Mesenchymal stem cell (in vitro differentiated cells and primary cell): ENCODE results near the gene ADAMTS7.
A peak's percentile ranks its signal among the peaks of the same experiment; 100 is the strongest.
"Not testable (repeated sequence)": the region's sequence is repeated elsewhere in the genome, so short reads cannot be mapped to it uniquely, and the experiment has no call there.

Experiments used
- DNase-seq: peaks from one replicate; pipeline ENCODE4 v3.0.0-alpha.2; 2013
- H2AFZ ChIP-seq: one replicate; pipeline ENCODE4 v1.6.1; 2013; ENCODE audit warnings: low read depth, mild to moderate bottlenecking, control low read depth, inconsistent platforms, low read length, moderate library complexity
- H2AK5ac ChIP-seq: 2 replicates; pipeline ENCODE4 v1.6.1; 2013; ENCODE audit warnings: low read length, moderate library complexity, mild to moderate bottlenecking, inconsistent platforms; ENCODE audit not compliant: severe bottlenecking
- H2BK120ac ChIP-seq: one replicate; pipeline ENCODE4 v1.6.1; 2013; ENCODE audit warnings: low read depth, mild to moderate bottlenecking, inconsistent platforms, low read length, moderate library complexity
- H2BK12ac ChIP-seq, 2 experiments: one replicate each; pipeline ENCODE4 v1.6.1; 2013; ENCODE audit warnings: inconsistent platforms in 2 of 2, low read length in 2 of 2, mild to moderate bottlenecking in 2 of 2, moderate library complexity in 2 of 2, control low read depth in 1 of 2
- H2BK15ac ChIP-seq: one replicate; pipeline ENCODE4 v1.6.1; 2013; ENCODE audit warnings: mild to moderate bottlenecking, low read depth, inconsistent platforms; ENCODE audit not compliant: poor library complexity, severe bottlenecking
- H2BK5ac ChIP-seq: 2 replicates; pipeline ENCODE4 v1.6.1; 2013; ENCODE audit warnings: low read depth, mild to moderate bottlenecking, low read length, control low read depth, inconsistent platforms; ENCODE audit not compliant: poor library complexity, severe bottlenecking
- H3K14ac ChIP-seq, 2 experiments: one replicate each; pipeline ENCODE4 v1.6.1; 2013; ENCODE audit warnings: inconsistent platforms in 2 of 2, low read length in 2 of 2, control low read depth in 1 of 2, mild to moderate bottlenecking in 1 of 2, moderate library complexity in 1 of 2
- H3K18ac ChIP-seq, 2 experiments: one replicate each; pipeline ENCODE4 v1.6.1; 2013; ENCODE audit warnings: inconsistent platforms in 2 of 2, low read length in 2 of 2, control low read depth in 1 of 2, low read depth in 1 of 2, mild to moderate bottlenecking in 1 of 2
- H3K23ac ChIP-seq, 2 experiments: one replicate each; pipeline ENCODE4 v1.6.1; 2013; ENCODE audit warnings: inconsistent platforms in 2 of 2, low read length in 2 of 2, mild to moderate bottlenecking in 2 of 2, moderate library complexity in 2 of 2, control low read depth in 1 of 2
- H3K27ac ChIP-seq: 2 replicates; pipeline ENCODE4 v1.5.1; 2013; ENCODE audit warnings: mild to moderate bottlenecking, moderate library complexity, low read length, control low read depth, inconsistent platforms; ENCODE audit not compliant: poor library complexity, severe bottlenecking
- H3K27me3 ChIP-seq, 2 experiments: 2 replicates each; pipeline versions ENCODE4 v1.6.1 to v1.7.0; 2013; ENCODE audit warnings: low read length in 2 of 2, mild to moderate bottlenecking in 2 of 2, moderate library complexity in 2 of 2, control low read depth in 1 of 2, inconsistent platforms in 1 of 2; ENCODE audit not compliant: control insufficient read depth in 1 of 2, insufficient read depth in 1 of 2
- H3K36me3 ChIP-seq, 2 experiments: 2 replicates each; pipeline versions ENCODE4 v1.6.1 to v1.7.0; 2013; ENCODE audit warnings: low read length in 2 of 2, control low read depth in 1 of 2, inconsistent platforms in 1 of 2, low read depth in 1 of 2, mild to moderate bottlenecking in 1 of 2; ENCODE audit not compliant: insufficient read depth in 2 of 2, control insufficient read depth in 1 of 2
- H3K4ac ChIP-seq, 2 experiments: one replicate each; pipeline ENCODE4 v1.6.1; 2013; ENCODE audit warnings: inconsistent platforms in 2 of 2, low read length in 2 of 2, mild to moderate bottlenecking in 2 of 2, moderate library complexity in 2 of 2, control low read depth in 1 of 2, low read depth in 1 of 2
- H3K4me1 ChIP-seq: 2 replicates; pipeline ENCODE4 v1.6.1; 2013; ENCODE audit warnings: low read depth, low read length, control low read depth; ENCODE audit not compliant: control insufficient read depth, insufficient read depth
- H3K4me2 ChIP-seq: 2 replicates; pipeline ENCODE4 v1.6.1; 2013; ENCODE audit warnings: low read length, mild to moderate bottlenecking, inconsistent platforms; ENCODE audit not compliant: poor library complexity, severe bottlenecking
- H3K4me3 ChIP-seq, 2 experiments: 2 replicates each; pipeline versions ENCODE4 v1.5.1 to v1.7.0; 2013; ENCODE audit warnings: low read length in 2 of 2, mild to moderate bottlenecking in 2 of 2, control low read depth in 1 of 2, low read depth in 1 of 2; ENCODE audit not compliant: insufficient read depth in 1 of 2
- H3K79me1 ChIP-seq: replicated peaks from 2 replicates; pipeline ENCODE4 v1.6.1; 2013; ENCODE audit warnings: mild to moderate bottlenecking, control low read depth, low read length, inconsistent platforms; ENCODE audit not compliant: poor library complexity, severe bottlenecking
- H3K9ac ChIP-seq: 2 replicates; pipeline ENCODE4 v1.7.0; 2013; ENCODE audit warnings: mild to moderate bottlenecking, low read length, moderate library complexity
- H3K9me3 ChIP-seq: 2 replicates; pipeline ENCODE4 v1.7.0; 2013; ENCODE audit warnings: mild to moderate bottlenecking, low read length; ENCODE audit not compliant: control insufficient read depth
- H4K8ac ChIP-seq: one replicate; pipeline ENCODE4 v1.6.1; 2013; ENCODE audit warnings: inconsistent platforms, mild to moderate bottlenecking, low read length, moderate library complexity
- H4K91ac ChIP-seq: one replicate; pipeline ENCODE4 v1.6.1; 2013; ENCODE audit warnings: mild to moderate bottlenecking, low read length, inconsistent platforms
- WGBS: methylation state at CpG from one replicate; pipeline ENCODE4 v1.1.7; 2013; ENCODE audit warnings: mixed read lengths; 5-methylcytosine and 5-hydroxymethylcytosine counted together

Gene ADAMTS7

GRCh38 chr15:78758084-78758483 lies 53.2 kb downstream of the ADAMTS7 start:
- Histone ChIP-seq H4K91ac (peak overlapping the region; percentile 39), H2BK12ac (peak overlapping the region in 1 of 2 experiments; percentile 15), H3K4me1 (peaks cover 63% of the 10 kb centered on the region)
- H3K27ac ChIP-seq, H3K9me3 ChIP-seq, H3K79me1 ChIP-seq, DNase-seq, H3K14ac ChIP-seq, H3K4ac ChIP-seq, H3K18ac ChIP-seq, H4K8ac ChIP-seq, H2BK15ac ChIP-seq, H3K36me3 ChIP-seq, H3K9ac ChIP-seq, H3K4me2 ChIP-seq, H2BK120ac ChIP-seq, H2BK5ac ChIP-seq, H2AFZ ChIP-seq, H3K4me3 ChIP-seq, H3K23ac ChIP-seq, H3K27me3 ChIP-seq, H2AK5ac ChIP-seq: not testable (repeated sequence)
- over 99% methylated on average over 6 of the region's 8 CpGs for WGBS

- DNase-seq = no peak
- peak overlapping the region; percentile 67 for H2BK15ac ChIP-seq
- H2AK5ac ChIP-seq = no peak overlapping the region
- H3K27me3 ChIP-seq = no peaks in the 10 kb centered on the region
- WGBS = 96% methylated on average over 8 of the region's 10 CpGs
- peaks cover 0 to 4% of the 10 kb centered on the region in 2 experiments for H3K36me3 ChIP-seq
- no peaks in the 10 kb centered on the region for H3K79me1 ChIP-seq
- no peaks in the 10 kb centered on the region for H3K9me3 ChIP-seq
- no peak overlapping the region for H3K4me2 ChIP-seq
- no peak overlapping the region for H3K4ac ChIP-seq
- H3K23ac ChIP-seq = no peak overlapping the region
- H3K14ac ChIP-seq = no peak overlapping the region
- H2BK12ac ChIP-seq = peak overlapping the region in 1 of 2 experiments; percentile 91
- H2BK120ac ChIP-seq = peak overlapping the region; percentile 89
- peak overlapping the region; percentile 83 for H4K91ac ChIP-seq
- H3K4me1 ChIP-seq = peaks cover 59% of the 10 kb centered on the region
- peak overlapping the region; percentile 85 for H3K18ac ChIP-seq
- H2AFZ ChIP-seq = no peak overlapping the region
- H4K8ac ChIP-seq = peak overlapping the region; percentile 75
- H3K9ac ChIP-seq = peak overlapping the region; percentile 11
- H3K4me3 ChIP-seq = peak overlapping the region in 1 of 2 experiments; percentile 54
- H2BK5ac ChIP-seq = no peak overlapping the region
- H3K27ac ChIP-seq = peak overlapping the region; percentile 88
Observed at GRCh38 chr15:78757636-78757905, 53.7 kb downstream of the ADAMTS7 start.

GRCh38 chr15:78756781-78757635 lies 54.3 kb downstream of the ADAMTS7 start:
- peak; percentile 94 for DNase-seq
- peak overlapping the region; percentile 81 for H2BK5ac ChIP-seq
- 39% methylated on average over 23 of the region's 25 CpGs for WGBS
- peak overlapping the region in 1 of 2 experiments; percentile 91 for H2BK12ac ChIP-seq
- not testable (repeated sequence) for H3K79me1 ChIP-seq, H3K23ac ChIP-seq, H3K4me2 ChIP-seq, H3K36me3 ChIP-seq, H2AFZ ChIP-seq, H3K27me3 ChIP-seq, H3K9me3 ChIP-seq
- H3K9ac ChIP-seq = peak overlapping the region; percentile 52
- peak overlapping the region; percentile 88 for H3K27ac ChIP-seq
- H4K91ac ChIP-seq = peak overlapping the region; percentile 83
- H3K4ac ChIP-seq = peak overlapping the region in 1 of 2 experiments; percentile 52
- H2AK5ac ChIP-seq = peak overlapping the region; percentile 89
- H3K4me1 ChIP-seq = peaks cover 55% of the 10 kb centered on the region
- peak overlapping the region in 1 of 2 experiments; percentile 54 for H3K4me3 ChIP-seq
- peak overlapping the region in 1 of 2 experiments; percentile 47 for H3K14ac ChIP-seq
- peak overlapping the region; percentile 89 for H2BK120ac ChIP-seq
- peak overlapping the region; percentile 85 to 87 for H3K18ac ChIP-seq
- peak overlapping the region; percentile 80 for H2BK15ac ChIP-seq
- H4K8ac ChIP-seq = peak overlapping the region; percentile 93

GRCh38 chr15:78755900-78756591 lies 55.2 kb downstream of the ADAMTS7 start:
- DNase-seq = peak; percentile 85
- not testable (repeated sequence) for H3K18ac ChIP-seq, H2BK12ac ChIP-seq, H3K36me3 ChIP-seq, H2BK5ac ChIP-seq, H3K4ac ChIP-seq, H3K4me2 ChIP-seq, H2AFZ ChIP-seq, H4K91ac ChIP-seq, H3K79me1 ChIP-seq, H4K8ac ChIP-seq, H2BK120ac ChIP-seq, H3K4me3 ChIP-seq, H3K9me3 ChIP-seq, H3K14ac ChIP-seq, H2BK15ac ChIP-seq, H3K27me3 ChIP-seq, H3K23ac ChIP-seq, H2AK5ac ChIP-seq
- WGBS = 47% methylated on average over 8 of the region's 13 CpGs
- H3K4me1 ChIP-seq = peaks cover 47% of the 10 kb centered on the region
- peak overlapping the region; percentile 26 for H3K9ac ChIP-seq
- H3K27ac ChIP-seq = peak overlapping the region; percentile 61
